NCI-H2081 (cell line): ENCODE measurements around the gene CDH11.
A peak's percentile ranks its signal among the peaks of the same experiment; 100 is the strongest.

Experiments
- DNase-seq, 2 experiments: peaks; one replicate each; lab custom pipeline; 2025; lab: John Stamatoyannopoulos, UW

The CDH11 gene, protein sequence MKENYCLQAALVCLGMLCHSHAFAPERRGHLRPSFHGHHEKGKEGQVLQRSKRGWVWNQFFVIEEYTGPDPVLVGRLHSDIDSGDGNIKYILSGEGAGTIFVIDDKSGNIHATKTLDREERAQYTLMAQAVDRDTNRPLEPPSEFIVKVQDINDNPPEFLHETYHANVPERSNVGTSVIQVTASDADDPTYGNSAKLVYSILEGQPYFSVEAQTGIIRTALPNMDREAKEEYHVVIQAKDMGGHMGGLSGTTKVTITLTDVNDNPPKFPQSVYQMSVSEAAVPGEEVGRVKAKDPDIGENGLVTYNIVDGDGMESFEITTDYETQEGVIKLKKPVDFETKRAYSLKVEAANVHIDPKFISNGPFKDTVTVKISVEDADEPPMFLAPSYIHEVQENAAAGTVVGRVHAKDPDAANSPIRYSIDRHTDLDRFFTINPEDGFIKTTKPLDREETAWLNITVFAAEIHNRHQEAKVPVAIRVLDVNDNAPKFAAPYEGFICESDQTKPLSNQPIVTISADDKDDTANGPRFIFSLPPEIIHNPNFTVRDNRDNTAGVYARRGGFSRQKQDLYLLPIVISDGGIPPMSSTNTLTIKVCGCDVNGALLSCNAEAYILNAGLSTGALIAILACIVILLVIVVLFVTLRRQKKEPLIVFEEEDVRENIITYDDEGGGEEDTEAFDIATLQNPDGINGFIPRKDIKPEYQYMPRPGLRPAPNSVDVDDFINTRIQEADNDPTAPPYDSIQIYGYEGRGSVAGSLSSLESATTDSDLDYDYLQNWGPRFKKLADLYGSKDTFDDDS

DNA sequence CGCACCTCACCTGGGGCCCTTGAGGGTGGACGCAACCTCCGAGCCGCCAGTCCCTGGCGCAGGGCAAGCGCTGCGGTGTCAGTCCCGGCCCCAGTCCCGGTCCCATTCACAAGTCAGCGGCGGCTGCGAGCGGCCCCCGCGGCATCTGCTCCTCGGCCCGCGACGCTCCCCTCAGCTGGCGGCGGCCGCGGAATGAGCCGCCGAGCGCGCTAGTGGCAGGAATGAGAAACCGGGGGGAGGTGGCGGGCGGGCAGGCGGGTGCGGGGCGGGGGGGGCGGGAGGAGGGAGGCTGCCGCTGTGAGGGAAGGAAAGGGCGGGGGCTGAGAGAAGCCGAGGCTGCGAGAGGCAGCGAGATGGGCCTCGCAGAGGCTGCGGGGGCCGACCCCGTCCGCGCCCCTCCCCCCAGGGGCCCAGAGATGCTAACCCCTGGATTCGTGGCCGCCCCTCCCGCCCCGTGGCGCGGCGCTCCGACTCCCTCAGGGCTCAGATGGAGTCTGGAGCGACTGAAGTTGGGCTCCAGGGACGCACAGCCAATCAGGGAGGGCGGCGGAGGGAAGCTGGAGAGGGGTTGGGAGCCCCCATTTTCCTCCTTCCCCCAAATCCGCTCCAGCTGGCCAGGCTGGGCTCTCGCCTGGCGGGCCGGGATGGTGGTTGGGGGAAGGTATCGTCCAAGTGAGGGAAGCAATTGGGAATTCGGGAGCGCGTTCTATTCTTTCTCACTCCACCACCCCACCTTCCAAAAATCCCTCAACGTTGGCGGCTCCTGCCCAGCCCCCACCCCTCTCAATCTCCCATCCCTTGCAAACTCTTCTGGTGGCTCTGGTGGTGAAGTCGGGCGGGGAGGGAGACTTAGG, at the start of gene CDH11:
CDH11 (minus strand) TSS at position 194 of the 854 bp plus-strand sequence. CDS start 117,194 bp downstream, outside the sequence.
- no peak for DNase-seq

DNA sequence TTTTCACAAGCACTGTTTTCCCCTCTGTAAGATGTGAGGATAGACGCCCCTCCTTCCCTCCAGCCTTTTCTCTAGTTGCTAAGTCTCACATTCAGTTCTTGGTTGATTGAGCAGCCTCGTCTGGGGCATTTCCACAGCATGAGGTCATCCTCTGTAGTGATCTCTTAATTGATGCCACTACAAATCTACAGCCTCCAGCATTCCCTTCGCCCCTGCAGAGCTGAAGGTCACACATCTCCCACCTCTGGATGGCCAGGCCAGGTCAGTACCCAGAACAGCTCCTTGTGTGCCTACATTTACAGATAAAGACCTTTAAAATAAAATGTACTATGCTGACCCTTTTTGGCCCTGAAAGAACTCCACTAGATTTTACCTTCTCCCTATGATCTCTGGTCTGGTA, 32.5 kb upstream of the CDH11 start:
- DNase-seq: no peak

DNA sequence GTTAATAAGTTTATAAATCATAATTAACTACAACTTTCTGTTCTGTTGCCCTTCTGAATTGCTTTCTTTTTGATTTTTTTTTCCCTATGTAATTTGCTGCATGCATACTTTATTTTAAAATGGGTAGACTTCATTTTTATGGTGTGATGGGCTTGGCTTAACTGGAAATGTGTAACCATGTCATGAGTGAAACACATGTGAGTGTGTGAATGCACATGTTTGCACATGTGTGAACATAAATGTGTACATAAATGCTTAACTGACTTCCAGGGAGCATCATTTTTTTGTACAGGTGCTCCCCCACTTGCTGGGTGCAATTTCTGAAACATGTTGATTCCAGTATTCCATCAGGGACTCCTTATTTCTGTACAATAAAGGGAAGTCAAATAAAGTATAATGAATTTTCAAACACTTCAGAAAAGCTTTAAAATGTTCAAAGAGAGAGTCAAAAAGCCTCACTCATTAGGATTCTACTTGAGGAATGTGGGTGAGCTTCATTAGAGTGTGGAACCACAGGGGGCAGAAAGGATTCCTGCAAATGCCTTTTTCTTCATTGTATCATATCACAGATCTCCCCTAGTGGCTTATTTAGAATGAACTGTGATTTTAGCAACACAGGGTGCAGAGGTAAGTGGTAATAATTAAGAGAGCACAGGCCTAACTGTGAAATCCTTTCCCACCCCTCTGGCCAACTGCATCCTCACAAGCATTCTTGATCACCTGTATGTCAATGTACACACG, 31.7 kb upstream of the CDH11 start:
- DNase-seq: no peak

DNA sequence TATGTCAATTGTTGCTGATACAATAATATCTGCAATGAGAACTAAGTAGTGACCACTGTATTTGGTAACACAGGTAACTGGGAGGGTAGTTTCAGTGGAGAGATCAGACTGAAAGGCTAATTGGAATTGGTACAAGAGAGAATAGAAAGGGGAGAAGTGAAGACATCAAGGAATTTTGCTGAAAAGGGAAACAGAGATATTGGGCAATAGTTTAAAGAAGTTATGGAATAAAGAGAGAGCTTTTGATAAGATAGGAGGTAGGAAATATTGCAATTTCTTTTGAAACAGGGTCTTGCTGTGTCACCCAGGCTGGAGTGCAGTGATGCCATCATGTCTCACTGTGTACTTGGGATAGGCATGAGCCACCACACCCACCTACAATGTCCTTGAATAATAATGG, 26.9 kb upstream of the CDH11 start:
- no peak for DNase-seq

DNA sequence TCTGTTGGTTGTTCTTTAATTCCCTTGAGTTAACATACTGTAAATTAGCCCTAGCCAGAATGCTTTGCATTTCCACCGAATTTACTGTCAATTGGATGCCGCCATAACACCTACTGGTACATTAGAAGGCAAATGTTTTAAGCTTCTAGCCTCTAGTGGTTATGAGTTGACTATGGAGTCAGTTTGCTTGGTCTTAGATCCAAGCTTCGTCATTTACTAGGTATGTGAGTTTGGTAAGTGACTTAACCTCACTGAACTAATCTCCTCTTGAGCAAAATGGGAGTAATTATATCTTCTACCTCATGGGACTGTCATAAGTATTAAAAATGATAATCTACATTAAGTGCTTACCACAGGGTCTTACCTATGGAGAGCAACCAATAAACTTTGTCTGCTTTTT, 20.4 kb upstream of the CDH11 start:
- DNase-seq: no peak

DNA sequence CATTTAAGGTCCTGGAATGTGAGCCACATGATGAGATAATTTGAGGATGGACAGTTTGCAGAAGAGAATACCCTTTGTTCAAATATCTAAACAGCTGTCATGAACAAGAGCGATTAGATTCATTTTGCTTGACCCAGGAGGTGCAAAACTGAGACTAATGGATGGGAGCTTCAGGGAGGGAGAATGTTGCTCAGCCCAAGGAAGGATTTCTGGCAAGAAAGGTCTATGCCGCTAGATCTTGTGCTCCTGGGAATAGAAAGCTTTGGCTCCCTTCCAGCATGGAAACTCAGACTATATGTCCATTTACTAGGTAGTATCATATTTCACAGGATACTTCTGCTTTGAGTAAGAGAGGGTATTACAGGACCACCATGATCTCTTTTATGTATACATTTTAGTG, 14.8 kb upstream of the CDH11 start:
- DNase-seq: no peak

DNA sequence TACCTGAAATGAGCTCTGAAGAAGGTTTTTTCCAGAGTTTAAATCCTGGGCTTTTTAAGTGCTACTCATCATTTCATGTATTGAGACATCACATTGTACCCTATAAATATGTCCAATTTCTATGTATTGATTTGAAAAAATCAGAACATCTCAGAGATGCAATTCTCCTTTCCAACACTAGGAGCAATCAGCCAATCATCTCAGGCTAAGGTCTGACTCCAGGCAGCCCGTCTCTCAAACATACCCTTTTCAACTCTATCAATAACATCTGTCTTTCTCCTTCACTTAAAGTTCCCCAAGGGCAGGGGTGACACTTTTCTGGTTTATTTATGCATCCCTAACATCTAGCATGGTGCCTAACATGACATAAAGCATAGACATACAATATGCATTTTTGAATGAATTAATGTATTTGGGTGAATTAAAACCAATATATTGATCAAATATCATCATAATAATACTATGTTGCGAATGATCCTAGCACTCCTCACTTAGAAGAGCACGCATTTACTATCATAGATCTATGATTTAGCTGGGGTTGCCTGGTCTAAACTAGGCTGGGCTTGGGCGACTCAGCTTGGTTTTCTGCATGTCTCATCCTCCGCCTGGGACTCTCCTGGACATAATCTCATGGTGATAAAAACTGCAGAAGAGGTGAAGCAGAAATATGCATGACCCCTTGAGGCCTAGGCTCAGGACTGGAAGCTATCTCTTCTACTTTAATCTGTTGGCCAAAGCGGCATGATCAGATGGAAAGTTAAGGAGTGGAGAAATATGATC, 5.2 kb upstream of the CDH11 start:
- DNase-seq: no peak

DNA sequence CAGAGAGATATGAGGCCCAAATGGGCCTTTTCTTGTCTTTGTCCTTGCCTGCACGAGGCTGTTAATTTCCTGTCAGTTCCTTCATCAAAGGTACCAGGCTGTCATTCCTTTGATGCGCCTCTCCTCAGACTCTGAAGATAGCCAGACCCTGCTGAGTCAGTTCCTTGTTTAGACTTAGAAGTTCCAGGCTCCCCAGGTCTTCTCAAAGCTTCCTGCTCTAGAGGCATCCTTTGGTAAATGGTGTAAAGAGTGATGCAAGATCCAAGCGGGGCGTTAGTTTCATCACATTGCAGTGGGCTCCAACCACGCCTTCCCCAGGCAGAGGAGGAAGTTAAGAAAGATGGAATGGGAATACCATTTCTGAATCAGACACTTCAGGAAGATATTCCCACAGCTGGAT, 4.0 kb upstream of the CDH11 start:
- no peak for DNase-seq

DNA sequence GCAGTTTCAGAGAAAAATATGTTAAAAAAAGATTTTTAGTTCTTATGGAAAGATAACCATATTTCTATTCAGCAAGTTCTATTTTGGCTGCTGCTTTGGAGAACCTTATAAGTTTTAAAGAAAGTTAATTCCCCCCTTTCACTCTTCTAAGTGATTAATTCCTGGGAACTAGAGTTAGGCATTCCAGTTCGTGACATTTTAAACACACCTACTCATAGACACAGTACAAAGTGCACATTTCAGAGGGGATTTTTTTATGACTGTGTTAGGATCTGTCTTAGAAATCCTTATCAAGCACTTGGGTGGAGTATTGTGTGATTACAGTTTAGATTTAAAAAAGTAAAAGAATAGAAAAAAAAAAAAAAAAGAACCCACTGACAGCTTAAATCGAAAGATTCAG, 3.5 kb upstream of the CDH11 start:
- DNase-seq: no peak

DNA sequence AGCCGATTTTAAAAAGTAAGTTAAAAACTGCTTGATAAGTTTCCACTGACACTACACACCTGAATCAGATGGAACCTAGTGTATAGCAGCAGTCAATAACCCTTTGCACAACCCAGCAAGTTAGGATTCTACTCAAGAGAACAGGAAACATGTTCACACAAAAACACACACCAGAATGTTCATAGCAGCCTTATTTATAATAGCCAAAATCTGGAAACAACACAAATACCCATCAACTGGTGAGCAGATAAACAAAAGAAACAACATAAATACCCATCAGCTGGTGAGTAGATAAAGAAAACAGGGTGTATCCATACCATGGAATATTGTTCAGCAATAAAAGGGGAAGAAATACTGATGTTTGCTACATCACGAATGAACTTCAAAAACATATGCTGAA, 2.7 kb upstream of the CDH11 start:
- no peak for DNase-seq

DNA sequence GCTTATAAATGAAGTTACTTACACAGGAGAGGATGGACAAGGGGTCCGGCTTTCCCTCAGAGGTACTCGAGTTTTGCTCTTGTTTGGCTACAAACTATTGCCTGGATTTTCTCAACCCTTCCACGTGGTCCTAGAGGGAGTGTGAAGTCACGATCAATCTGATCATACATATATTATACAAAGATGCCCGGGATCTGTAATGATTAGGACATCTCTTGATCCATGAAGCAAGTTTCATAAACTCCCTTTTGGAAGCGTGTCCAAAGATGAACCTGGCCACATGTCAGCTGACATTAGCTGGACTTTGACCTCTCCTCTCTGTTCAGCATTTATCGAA, 2.3 kb upstream of the CDH11 start:
- no peak for DNase-seq

DNA sequence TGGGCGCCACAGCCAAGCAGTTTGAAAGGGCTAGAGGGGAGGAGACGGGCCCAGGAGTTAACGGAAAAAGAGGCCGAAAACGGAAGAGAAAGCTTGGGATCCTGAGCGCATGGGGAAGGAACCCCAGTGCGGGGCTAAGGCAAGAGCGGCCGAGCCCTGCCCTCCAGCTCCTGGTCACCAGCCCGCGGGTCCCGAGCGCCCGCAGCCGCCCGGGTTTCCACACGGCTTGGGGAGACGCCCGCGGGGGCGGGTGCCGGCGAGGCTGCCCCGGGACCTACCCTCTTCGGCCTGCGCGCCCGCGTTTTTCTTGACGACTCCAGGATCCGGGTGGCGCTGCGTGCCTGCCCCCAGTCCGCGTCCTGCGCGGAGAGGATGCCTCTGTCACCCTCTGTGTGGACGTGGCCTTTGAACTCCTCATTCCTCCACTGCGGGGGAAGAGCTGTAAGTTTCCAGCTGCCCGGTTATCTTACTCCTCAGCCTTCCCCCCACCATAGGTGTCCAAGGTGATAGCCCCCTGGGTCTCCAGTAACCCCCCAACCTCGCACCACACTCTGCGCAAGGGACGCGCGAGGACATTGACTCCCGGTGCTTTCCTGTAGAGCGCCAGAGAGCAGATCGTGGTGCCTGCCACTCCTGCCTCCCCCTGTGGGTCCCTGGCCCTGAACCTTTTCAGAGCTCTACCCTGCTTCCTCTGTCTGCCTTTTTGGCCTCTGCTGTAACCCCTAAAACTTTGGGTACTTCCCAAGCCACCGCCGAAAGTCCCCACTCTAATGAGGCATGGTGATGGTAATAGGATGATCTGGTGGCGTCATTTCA, 1.7 kb upstream of the CDH11 start:
- DNase-seq: no peak

DNA sequence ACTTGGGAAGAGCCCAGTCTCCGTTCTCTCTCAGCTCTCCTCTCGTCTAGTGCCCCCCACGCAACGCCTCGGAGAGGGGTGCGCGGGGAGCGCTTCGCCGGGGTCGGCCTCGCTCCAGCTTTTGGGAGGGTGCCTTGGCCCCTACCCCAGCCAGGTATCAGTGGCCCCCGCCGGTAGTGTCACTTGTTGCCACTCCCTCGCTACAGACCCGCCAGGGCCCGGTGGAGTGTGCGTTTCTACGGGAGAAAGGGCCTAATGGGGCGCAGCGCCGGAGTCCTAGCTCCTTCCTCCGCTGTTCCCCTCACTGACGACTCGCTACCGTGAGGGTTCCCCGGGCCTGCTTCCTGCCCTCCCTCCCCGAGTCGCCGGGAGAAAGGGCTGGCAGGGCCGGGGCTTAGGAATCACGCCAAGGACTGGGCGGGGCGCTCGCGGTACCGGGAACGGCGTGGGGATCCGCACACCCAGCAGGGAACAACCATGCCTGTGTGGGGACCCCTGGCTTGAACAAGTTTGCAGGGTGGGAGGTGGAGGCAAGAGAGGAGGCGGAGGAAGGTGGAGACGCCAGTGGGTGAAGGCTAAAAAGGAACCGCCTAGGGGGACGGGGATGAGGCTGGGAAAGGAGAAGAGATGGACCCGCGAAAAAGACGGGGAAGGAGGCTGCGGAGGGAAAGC, 997 bp upstream of the CDH11 start:
- DNase-seq: peak in 1 of 2 experiments; percentile 14

DNA sequence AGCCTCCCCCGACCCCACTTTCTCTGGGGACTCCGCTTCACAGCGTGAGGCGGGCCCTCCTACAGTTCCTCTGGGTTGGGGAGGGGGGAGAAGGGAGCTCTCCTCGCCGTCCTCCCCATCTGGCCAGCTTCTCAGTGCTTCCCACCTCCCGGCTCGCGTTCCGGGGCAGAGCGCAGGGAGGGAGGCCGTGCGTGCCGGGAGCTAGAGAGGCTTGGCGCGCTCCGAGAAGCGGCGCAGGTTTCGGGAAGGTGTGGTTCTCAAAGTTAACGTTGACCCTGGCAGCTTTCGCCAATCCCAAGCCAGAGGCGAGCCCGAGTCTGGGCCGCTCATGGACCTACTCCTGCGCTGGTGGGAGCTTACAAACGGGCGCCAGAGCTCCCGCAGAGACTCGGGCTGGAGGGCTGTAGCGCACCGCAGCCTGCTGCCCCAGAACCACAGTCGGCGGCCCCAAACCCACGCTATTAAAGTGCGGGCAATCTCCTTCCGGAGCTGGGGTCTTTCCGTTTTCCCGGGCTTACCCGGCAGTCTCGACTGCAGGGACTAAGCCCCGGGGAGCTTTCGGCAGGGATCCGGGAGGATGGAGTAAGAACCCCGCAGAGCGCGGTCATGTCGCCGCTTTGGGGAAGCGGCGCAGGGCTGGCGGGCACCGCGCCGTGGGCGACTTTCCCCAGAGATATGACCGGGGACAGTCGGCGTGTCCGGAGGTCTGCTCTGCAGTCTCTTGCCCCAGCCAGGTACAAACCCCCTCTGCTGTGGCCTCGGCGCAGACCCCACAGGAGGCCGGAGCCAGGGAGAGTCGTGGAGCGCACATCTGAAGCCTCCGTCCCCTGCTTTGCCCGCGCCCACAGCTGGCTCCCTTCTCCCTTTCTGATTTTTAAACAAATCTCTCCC, 787 bp downstream of the CDH11 start:
- DNase-seq: no peak

DNA sequence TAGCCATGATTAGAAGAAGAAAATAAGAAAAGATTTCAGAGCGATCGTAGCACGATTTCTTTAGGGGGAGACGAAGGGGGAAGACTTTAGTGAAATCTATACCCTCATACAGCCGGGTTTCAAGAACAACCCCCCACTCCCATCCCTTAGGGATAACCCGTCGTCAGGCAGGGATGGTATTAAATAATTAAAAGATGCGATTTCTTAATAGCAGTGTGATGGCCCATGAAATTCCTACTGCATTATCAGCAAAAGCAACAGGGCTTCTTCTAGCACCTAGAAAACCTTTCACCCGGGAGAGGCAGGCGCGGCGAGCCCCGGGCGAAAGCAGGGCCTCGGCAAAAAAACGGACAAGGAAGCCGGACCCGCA, 1.4 kb downstream of the CDH11 start:
- no peak for DNase-seq

DNA sequence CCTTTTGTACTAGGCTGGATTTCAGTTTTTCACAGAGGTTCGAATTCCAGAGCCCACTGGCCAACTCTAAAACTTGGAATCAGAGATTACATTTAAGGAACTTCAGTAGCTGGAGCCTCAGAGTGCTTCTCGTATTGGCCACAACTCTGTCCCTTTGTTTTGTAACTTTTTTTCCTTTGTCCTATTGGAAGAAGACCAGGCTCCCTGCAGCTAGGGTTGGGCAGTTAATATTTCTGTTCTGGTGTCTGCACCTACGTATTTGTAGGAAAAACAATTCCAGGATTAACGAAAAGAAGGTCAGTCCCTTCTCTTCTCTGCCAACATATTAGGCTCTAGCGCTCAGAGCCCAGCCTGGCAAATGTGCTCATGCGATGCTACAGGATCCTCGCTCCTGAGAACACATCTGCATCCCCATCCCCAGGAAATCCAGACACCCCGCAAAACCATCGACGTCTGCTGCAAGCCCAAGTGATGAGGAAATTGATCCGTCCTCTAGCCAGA, 1.9 kb downstream of the CDH11 start:
- DNase-seq: no peak

DNA sequence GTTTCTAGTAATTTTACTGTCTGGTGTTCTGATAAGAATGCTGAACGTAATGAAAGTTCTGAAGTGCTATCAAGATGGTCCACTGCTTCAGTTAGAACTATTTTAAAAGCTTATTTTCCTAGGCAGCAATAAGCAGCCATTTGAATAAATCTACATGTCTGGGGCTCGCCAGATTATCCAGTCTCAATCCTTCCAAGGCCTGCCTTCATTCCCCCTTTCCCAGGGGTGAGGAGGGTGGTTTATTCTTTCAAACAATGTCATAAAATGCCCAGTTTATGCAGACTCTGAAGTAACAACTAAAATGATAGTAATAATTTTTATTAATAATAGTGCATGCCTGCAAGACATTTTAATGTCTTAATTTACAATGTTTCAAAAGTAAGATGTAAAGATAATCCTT, 2.4 kb downstream of the CDH11 start:
- DNase-seq: no peak

DNA sequence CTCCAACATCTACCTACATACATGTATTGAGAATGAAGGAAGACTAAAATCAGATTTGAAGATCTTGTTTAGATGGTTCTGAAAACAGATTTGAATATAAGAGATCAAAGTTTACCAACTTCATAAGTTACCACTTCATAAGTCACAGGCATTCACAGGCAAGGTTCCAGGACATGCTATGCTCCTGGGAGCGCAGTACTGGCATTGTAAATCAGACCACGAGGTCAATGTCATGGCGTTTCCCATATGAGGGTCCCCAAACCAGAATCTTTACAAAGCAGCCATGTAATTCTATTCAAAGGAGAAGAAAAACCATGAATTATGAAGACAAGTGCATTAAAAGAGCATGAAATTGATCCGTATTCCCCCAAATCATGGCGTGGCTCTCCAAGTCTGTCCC, 3.0 kb downstream of the CDH11 start:
- no peak for DNase-seq
